ENCODE results near the gene TSHR.

Gene TSHR

DNA sequence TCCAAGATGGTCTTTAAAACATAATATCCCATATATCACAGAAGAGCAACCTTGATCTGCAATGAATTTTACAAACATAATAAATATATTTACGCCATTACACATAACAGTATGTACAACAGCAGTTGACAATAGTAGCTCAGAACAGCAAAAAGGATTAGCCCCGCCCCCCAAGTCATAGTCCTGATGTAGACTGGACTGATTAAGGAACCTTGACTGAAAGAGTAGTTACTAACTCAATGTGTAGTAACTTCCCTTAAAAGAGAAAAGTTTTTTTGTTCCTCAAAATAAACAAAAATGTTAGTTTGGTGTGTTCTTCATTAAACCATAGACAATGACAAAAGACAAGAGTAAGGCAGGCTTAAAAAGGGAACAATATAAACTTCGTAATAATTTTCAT, 220.8 kb downstream of the TSHR start:
- TF ChIP-seq TCF12 (IDR thresholded peaks at IDR 0.05; ENCODE audit: low read depth): no peak
- no peak for TF ChIP-seq TEAD4 (IDR thresholded peaks at IDR 0.05)
- no peak for TF ChIP-seq EP300 (IDR thresholded peaks at IDR 0.05; ENCODE audit: borderline replicate concordance)
- TF ChIP-seq NFIC (IDR thresholded peaks at IDR 0.05): no peak
- no peak for TF ChIP-seq CEBPB (IDR thresholded peaks at IDR 0.05)
- no peak for TF ChIP-seq FOXM1 (IDR thresholded peaks at IDR 0.05; ENCODE audit: borderline replicate concordance, low read depth)
- TF ChIP-seq, protein P1, sequence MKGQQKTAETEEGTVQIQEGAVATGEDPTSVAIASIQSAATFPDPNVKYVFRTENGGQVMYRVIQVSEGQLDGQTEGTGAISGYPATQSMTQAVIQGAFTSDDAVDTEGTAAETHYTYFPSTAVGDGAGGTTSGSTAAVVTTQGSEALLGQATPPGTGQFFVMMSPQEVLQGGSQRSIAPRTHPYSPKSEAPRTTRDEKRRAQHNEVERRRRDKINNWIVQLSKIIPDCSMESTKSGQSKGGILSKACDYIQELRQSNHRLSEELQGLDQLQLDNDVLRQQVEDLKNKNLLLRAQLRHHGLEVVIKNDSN (IDR thresholded peaks at IDR 0.05): no peak
- no peak for TF ChIP-seq TAF1 (IDR thresholded peaks at IDR 0.05; ENCODE audit: low read depth)
- TF ChIP-seq YY1 (IDR thresholded peaks at IDR 0.05; ENCODE audit: low read depth): no peak
- TF ChIP-seq, protein P2, sequence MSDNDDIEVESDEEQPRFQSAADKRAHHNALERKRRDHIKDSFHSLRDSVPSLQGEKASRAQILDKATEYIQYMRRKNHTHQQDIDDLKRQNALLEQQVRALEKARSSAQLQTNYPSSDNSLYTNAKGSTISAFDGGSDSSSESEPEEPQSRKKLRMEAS (IDR thresholded peaks at IDR 0.05): no peak

DNA sequence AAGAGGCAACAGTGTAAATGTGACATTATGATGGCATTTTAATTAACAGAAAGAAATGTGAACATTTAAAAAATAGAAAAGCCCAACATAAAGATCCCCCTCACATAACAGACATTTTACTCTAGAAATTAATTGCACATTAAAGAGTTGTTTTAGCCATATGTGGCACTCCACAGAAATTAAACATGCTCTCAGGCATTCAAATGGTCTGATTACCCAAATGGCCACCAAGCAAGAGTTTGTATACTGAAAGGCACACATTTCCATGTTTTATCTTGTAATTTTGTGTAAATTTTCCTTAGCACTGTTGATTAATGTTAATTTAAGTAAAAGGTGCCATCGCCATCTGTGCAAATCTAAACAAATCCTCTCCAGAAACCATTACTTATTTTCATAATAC, 221.8 kb downstream of the TSHR start:
- TF ChIP-seq, protein P2 (IDR thresholded peaks at IDR 0.05): no peak
- TF ChIP-seq TCF12 (IDR thresholded peaks at IDR 0.05; ENCODE audit: low read depth) (no peak), FOXM1 (IDR thresholded peaks at IDR 0.05; ENCODE audit: borderline replicate concordance, low read depth) (no peak)

DNA sequence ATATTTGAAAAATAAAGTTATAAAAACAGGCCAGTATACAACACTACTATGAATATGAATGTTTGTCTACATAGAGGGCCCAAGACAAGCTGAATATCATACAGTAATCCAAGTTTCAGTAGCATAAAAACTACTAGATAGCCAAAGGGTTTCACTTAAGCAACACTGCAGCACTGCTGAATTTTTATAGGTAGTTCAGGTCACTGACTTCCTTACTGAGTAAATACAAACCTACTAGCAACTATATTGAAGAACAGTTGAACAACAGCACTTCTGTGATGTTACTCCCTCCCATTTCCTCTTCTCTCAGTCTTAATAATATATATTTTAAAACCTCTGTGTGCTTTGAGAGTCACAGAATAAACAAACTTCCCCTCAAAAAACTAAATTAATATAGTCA, 222.6 kb downstream of the TSHR start:
- TF ChIP-seq EGR1 (IDR thresholded peaks at IDR 0.05) (no peak), YY1 (IDR thresholded peaks at IDR 0.05; ENCODE audit: low read depth) (no peak), FOXM1 (IDR thresholded peaks at IDR 0.05; ENCODE audit: borderline replicate concordance, low read depth) (no peak), CEBPB (IDR thresholded peaks at IDR 0.05) (no peak), EP300 (IDR thresholded peaks at IDR 0.05; ENCODE audit: borderline replicate concordance) (no peak), RAD21 (IDR thresholded peaks at IDR 0.05; ENCODE audit: low read depth) (no peak), ZBTB7A (IDR thresholded peaks at IDR 0.05; ENCODE audit: low read depth) (no peak), CREB1 (IDR thresholded peaks at IDR 0.05; ENCODE audit: low read depth) (no peak), TEAD4 (IDR thresholded peaks at IDR 0.05) (no peak), TCF12 (IDR thresholded peaks at IDR 0.05; ENCODE audit: low read depth) (no peak), NFIC (IDR thresholded peaks at IDR 0.05) (no peak)
- TF ChIP-seq, protein P1 (IDR thresholded peaks at IDR 0.05): no peak
- TF ChIP-seq, protein P2 (IDR thresholded peaks at IDR 0.05): no peak
- TF ChIP-seq, protein P3, sequence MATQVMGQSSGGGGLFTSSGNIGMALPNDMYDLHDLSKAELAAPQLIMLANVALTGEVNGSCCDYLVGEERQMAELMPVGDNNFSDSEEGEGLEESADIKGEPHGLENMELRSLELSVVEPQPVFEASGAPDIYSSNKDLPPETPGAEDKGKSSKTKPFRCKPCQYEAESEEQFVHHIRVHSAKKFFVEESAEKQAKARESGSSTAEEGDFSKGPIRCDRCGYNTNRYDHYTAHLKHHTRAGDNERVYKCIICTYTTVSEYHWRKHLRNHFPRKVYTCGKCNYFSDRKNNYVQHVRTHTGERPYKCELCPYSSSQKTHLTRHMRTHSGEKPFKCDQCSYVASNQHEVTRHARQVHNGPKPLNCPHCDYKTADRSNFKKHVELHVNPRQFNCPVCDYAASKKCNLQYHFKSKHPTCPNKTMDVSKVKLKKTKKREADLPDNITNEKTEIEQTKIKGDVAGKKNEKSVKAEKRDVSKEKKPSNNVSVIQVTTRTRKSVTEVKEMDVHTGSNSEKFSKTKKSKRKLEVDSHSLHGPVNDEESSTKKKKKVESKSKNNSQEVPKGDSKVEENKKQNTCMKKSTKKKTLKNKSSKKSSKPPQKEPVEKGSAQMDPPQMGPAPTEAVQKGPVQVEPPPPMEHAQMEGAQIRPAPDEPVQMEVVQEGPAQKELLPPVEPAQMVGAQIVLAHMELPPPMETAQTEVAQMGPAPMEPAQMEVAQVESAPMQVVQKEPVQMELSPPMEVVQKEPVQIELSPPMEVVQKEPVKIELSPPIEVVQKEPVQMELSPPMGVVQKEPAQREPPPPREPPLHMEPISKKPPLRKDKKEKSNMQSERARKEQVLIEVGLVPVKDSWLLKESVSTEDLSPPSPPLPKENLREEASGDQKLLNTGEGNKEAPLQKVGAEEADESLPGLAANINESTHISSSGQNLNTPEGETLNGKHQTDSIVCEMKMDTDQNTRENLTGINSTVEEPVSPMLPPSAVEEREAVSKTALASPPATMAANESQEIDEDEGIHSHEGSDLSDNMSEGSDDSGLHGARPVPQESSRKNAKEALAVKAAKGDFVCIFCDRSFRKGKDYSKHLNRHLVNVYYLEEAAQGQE (IDR thresholded peaks at IDR 0.05; ENCODE audit: low read depth): no peak

DNA sequence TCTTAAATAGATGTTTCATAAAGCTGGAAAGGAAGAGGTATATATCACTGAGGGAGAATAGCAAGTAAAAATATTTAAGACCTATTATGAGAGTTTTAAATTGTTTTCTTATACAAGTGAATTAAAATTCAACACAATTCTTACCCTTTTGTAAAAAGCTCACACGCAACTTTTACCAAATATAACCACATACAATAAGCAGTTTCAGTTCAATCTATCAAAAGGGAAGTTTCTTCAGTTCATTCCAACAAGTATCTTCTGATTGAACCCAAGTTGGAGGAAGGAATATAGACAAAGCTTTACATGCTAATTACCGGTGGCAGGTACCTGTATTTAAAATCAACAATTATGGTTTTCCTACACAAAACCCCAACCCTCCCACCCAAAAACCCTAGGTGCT, 224.2 kb downstream of the TSHR start:
- TF ChIP-seq TCF12 (IDR thresholded peaks at IDR 0.05; ENCODE audit: low read depth) (no peak), EP300 (IDR thresholded peaks at IDR 0.05; ENCODE audit: borderline replicate concordance) (no peak), CEBPB (IDR thresholded peaks at IDR 0.05) (no peak), FOXM1 (IDR thresholded peaks at IDR 0.05; ENCODE audit: borderline replicate concordance, low read depth) (no peak), TEAD4 (IDR thresholded peaks at IDR 0.05) (no peak), CREB1 (IDR thresholded peaks at IDR 0.05; ENCODE audit: low read depth) (no peak), YY1 (IDR thresholded peaks at IDR 0.05; ENCODE audit: low read depth) (no peak), ZBTB7A (IDR thresholded peaks at IDR 0.05; ENCODE audit: low read depth) (no peak), TAF1 (IDR thresholded peaks at IDR 0.05; ENCODE audit: low read depth) (no peak), EGR1 (IDR thresholded peaks at IDR 0.05) (no peak), RAD21 (IDR thresholded peaks at IDR 0.05; ENCODE audit: low read depth) (no peak), NFIC (IDR thresholded peaks at IDR 0.05) (no peak)
- TF ChIP-seq, protein P1 (IDR thresholded peaks at IDR 0.05): no peak
- TF ChIP-seq, protein P2 (IDR thresholded peaks at IDR 0.05): no peak
- TF ChIP-seq, protein P3 (IDR thresholded peaks at IDR 0.05; ENCODE audit: low read depth): no peak

DNA sequence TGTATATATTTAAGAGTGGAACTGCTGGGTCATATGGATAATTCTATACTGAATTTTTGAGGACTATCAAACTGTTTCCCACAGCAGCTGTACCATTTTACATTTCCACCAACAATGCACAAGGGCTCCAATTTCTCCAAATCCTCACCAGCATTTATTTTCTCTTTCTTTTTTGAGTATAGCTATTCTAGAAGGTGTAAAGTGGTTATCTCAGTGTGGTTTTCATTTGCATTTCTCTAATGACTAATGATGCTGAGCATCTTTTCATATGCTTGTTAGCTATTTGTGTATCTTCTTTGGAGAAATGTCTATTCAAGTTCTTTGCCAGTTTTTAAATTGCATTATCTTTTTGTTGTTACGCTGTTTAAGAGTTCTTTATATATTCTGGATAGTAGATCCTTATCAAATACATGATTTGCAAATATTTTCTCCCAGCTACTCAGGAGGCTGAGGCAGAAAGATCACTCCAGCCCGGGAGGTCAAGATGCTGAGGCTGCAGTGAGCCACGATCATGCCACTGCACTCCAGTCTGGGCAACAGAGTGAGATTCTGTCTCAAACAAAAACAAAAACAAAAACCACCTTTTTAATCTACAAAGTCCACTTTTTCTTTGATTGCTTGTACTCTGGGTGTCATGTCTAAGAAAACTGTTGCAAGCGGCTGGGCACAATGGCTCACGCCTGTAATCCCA, 232.6 kb downstream of the TSHR start:
- TF ChIP-seq EGR1 (IDR thresholded peaks at IDR 0.05): no peak

Data from Ishikawa (cell line).